Mucosa of descending colon (tissue), 3 donors: Measurements from ENCODE around the gene ARMH2. TPM values are rescaled to one million over a fixed set of nuclear protein-coding genes. Genes with fewer than 3 reads are reported as not detected.

Experiments used
- ATAC-seq: fragments of 200-7000 bp; cut with Tn5 transposase; one replicate; pipeline ENCODE4 v1.9.1; 2020; ENCODE audit warnings: mild to moderate bottlenecking, moderate library complexity
- DNase-seq, 3 donors: peaks; one replicate each; pipeline ENCODE4 v3.0.0-alpha.2; 2020
- H3K36me3 ChIP-seq: fragments of 200-600 bp; one replicate; pipeline ENCODE4 v1.8.0; 2021; ENCODE audit warnings: low read depth, mild to moderate bottlenecking
- H3K4me1 ChIP-seq: fragments of 200-600 bp; one replicate; pipeline ENCODE4 v1.8.0; 2021; ENCODE audit warnings: low read depth, mild to moderate bottlenecking
- H3K4me3 ChIP-seq: fragments of 200-600 bp; one replicate; pipeline ENCODE4 v1.8.0; 2021; ENCODE audit warnings: mild to moderate bottlenecking
- H3K9me3 ChIP-seq: fragments of 200-600 bp; one replicate; pipeline ENCODE4 v1.8.0; 2021; ENCODE audit warnings: mild to moderate bottlenecking
- intact Hi-C, 2 donors: fragments of 100-400 bp; cut with DNase I in 1 of 2; cut with micrococcal nuclease in 1 of 2; formaldehyde crosslinking; loops; one replicate each; pipeline versions ENCODE4 v1.11.0 to v1.11.1; 2022; cut with DNase I, micrococcal nuclease
- total RNA-seq, 3 donors: library from RNA; stranded (reverse); fragmentation: NEBNext Ultra II Directional in 2 of 3; extraction: Animal tissue kit (Norgen Biotek cat#: 25700) in 2 of 3; gene quantifications; one replicate each; pipeline versions ENCODE4 v1.2.1 to v1.2.4, GENCODE V29; 2021 to 2023
- TF ChIP-seq, protein P1 (sequence below): fragments of 200-600 bp; IDR thresholded peaks from one replicate; pipeline ENCODE4 v1.8.0; 2022; ENCODE audit warnings: antibody characterized with exemption, mild to moderate bottlenecking
- donor health status: DM: no; HTN: no; CAD: no; lungs with moderate emphysema.
- donor health status: DM: no; HTN: no; CAD: no.
- donor health status: DM: no; HTN: yes; CAD: no.

The ARMH2 gene
- total RNA-seq, 3 donors from 2014 or later, result not detected

DNA sequence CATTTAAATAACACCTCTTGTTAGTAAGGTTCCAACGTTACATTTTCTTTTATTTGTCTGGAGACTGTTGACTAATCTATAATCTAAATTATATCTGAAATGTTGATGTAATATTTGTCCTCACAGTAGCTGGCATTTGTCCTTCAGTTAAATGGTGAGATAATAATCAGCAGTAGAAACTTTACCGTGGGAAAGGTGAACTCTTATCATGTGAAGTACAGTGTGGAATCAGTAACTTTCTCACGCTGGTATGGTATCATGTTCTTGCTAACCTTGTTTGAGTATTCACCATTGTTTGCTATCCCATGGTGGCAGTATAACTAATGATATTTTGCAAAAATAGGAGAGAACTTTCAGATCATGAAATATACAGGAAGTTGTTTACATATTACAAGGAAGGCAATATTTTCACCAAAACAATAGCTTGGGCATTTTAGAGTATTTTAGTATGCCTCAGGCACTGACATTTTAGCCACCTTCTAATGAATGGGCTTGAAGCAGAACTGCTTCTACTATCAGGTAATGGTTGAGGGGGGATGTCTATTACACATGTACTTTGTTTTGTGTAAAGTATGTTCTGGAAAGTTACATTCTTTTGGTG lies 19.2 kb downstream of the ARMH2 start:
- intact Hi-C loops, result loop anchor here in 1 of 2 donors (10.0 kb wide), 1 partner anchor 115 kb away; the partner anchor contains the start of genes ACOT13 and TDP2
- no peak overlapping the region for H3K4me3 ChIP-seq
- TF ChIP-seq, protein P1, sequence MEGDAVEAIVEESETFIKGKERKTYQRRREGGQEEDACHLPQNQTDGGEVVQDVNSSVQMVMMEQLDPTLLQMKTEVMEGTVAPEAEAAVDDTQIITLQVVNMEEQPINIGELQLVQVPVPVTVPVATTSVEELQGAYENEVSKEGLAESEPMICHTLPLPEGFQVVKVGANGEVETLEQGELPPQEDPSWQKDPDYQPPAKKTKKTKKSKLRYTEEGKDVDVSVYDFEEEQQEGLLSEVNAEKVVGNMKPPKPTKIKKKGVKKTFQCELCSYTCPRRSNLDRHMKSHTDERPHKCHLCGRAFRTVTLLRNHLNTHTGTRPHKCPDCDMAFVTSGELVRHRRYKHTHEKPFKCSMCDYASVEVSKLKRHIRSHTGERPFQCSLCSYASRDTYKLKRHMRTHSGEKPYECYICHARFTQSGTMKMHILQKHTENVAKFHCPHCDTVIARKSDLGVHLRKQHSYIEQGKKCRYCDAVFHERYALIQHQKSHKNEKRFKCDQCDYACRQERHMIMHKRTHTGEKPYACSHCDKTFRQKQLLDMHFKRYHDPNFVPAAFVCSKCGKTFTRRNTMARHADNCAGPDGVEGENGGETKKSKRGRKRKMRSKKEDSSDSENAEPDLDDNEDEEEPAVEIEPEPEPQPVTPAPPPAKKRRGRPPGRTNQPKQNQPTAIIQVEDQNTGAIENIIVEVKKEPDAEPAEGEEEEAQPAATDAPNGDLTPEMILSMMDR, result no peak
- DNase-seq (no peak), ATAC-seq (peak; percentile 35)
- H3K4me1 ChIP-seq, result peaks cover 16% of the 10 kb centered on the region
- H3K36me3 ChIP-seq, result no peaks in the 10 kb centered on the region
- no peaks in the 10 kb centered on the region for H3K9me3 ChIP-seq

DNA sequence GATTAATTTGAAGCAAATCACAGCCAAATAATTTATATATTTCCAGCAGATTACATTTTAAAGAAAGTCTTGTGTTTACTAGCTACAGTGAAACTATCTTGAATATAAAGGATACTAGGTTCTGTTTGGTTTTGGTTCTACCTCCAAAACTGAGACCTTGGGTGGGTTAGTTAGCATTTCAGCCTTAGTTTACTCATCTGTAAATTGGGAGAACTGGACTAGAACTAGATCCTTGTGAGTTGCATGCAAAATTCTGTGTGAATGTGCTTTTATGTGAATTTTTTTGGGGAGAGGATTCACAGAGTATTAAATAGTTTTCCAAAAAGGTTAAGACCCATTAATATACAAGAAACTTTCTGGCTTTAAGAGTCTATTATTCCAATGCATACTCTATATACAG lies 19.8 kb downstream of the ARMH2 start:
- ATAC-seq (no peak), DNase-seq (no peak)
- Histone ChIP-seq H3K4me1 (peaks cover 16% of the 10 kb centered on the region), H3K36me3 (no peaks in the 10 kb centered on the region), H3K9me3 (no peaks in the 10 kb centered on the region), H3K4me3 (no peak overlapping the region)
- TF ChIP-seq, protein P1, result no peak
- intact Hi-C loops, result loop anchor here in 1 of 2 donors (10.0 kb wide), 1 partner anchor 114 kb away; the partner anchor contains the start of genes ACOT13 and TDP2

DNA sequence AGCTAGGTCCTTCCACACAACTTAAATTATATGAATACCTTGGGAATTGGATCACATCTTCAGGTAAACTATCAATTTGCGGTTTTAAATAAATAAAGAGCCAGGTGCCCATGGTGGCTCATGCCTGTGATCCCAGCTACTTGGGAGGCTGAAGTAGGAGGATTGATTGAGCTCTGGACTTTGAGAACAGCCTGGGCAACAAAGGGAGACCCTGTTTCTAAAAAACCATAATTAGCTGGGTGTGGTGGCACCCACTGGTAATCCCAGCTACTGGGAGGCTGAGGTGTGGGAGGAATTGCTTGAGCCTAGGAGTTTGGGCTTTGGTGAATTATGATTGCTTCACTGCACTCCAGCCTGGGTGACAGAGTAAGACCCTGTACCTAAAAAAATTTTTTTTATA lies 20.6 kb downstream of the ARMH2 start:
- no peaks in the 10 kb centered on the region for H3K36me3 ChIP-seq
- intact Hi-C loops, result loop anchor here in 1 of 2 donors (10.0 kb wide), 1 partner anchor 113 kb away; the partner anchor contains the start of genes ACOT13 and TDP2
- peaks cover 16% of the 10 kb centered on the region for H3K4me1 ChIP-seq
- DNase-seq (peak in 1 of 3 donors; percentile 13), ATAC-seq (no peak)
- TF ChIP-seq, protein P1, result no peak
- no peaks in the 10 kb centered on the region for H3K9me3 ChIP-seq
- no peak overlapping the region for H3K4me3 ChIP-seq

DNA sequence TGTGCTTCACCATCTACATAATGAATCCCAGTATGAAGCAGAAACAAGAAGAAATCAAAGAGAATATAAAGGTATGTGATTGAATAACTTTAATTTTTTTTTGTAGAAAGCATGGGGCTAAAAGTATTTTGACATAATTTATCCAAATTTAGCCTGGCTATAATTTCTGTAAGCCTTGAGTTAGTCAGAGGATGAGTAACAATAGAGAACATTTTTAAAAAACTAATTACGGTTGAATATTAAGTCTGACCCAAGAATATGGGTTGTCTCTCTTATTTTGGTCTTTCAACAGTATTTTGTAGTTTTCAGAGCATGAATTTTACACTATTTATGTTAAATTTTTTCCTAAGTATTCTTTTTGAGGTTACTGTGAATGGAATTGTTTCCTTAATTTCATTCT lies 21.5 kb downstream of the ARMH2 start:
- intact Hi-C loops, result loop anchor here in 1 of 2 donors (10.0 kb wide), 1 partner anchor 112 kb away; the partner anchor contains the start of genes ACOT13 and TDP2
- no peak overlapping the region for H3K4me3 ChIP-seq

DNA sequence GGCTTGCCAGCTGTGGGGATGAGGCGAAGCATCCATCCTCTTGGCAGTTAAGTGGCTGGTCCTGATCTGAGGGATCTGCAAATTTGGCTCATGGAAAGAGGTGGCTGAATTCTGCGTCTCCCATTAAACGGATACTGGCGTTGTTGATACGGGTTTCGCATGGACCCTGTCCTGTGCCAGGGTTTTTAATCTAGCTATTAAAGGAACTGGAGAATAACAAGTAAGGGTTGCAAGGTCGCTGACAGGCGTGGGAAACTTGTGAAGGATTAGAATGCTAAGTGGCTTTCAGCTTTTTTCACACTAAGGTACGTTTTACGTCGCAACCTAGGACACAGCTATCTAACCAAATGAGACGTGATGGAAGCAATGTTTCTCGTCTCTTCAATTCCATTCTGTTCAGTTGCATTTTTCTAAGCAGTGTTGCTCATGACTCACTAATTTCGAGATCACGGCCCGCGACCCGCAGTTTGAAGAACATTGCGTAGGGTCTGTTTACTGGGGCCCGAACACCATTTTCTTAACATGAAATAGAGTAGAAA lies 23.1 kb downstream of the ARMH2 start:
- DNase-seq (no peak), ATAC-seq (no peak)
- Histone ChIP-seq H3K36me3 (no peaks in the 10 kb centered on the region), H3K4me1 (peaks cover 16% of the 10 kb centered on the region), H3K9me3 (no peaks in the 10 kb centered on the region), H3K4me3 (peak overlapping the region; percentile 83)
- TF ChIP-seq, protein P1, result no peak
- intact Hi-C loops, result loop anchor here in 1 of 2 donors (10.0 kb wide), 1 partner anchor 111 kb away; the partner anchor contains the start of genes ACOT13 and TDP2

More for the DNA sequence above, 21.5 kb downstream of the ARMH2 start:
- DNase-seq (no peak), ATAC-seq (no peak)
- Histone ChIP-seq H3K4me1 (peaks cover 16% of the 10 kb centered on the region), H3K36me3 (no peaks in the 10 kb centered on the region), H3K9me3 (no peaks in the 10 kb centered on the region)
- TF ChIP-seq, protein P1, result no peak
